ENCODE results near the gene STXBP4. TPM values are rescaled to one million over a fixed set of nuclear protein-coding genes. Genes with fewer than 3 reads are reported as not detected.

STXBP4 gene
- total RNA-seq, 1 experiment from 2014 or later: 12.0 TPM

GRCh38 chr17:55053855-55054254 is 85.3 kb downstream of the STXBP4 start:
- no peak overlapping the region for H3K27ac Mint-ChIP-seq
- H3K27me3 Mint-ChIP-seq (ENCODE audit: low read depth): no peaks in the 10 kb centered on the region
- ATAC-seq (no peak), DNase-seq (ENCODE audit: low spot score) (no peak)
- CTCF ChIA-PET: no interaction called here
- TF ChIP-seq SMAD4 (CRISPR knock-in tag; IDR thresholded peaks at IDR 0.05) (no peak), IRF1 (CRISPR knock-in tag; IDR thresholded peaks at IDR 0.05) (no peak), ZNF263 (CRISPR knock-in tag; IDR thresholded peaks at IDR 0.05; ENCODE audit: low read depth) (no peak), ATF1 (CRISPR knock-in tag; IDR thresholded peaks at IDR 0.05) (no peak), TP53 (CRISPR knock-in tag; IDR thresholded peaks at IDR 0.05) (no peak), USF1 (CRISPR knock-in tag; IDR thresholded peaks at IDR 0.05) (no peak)
- TF ChIP-seq, protein P1, sequence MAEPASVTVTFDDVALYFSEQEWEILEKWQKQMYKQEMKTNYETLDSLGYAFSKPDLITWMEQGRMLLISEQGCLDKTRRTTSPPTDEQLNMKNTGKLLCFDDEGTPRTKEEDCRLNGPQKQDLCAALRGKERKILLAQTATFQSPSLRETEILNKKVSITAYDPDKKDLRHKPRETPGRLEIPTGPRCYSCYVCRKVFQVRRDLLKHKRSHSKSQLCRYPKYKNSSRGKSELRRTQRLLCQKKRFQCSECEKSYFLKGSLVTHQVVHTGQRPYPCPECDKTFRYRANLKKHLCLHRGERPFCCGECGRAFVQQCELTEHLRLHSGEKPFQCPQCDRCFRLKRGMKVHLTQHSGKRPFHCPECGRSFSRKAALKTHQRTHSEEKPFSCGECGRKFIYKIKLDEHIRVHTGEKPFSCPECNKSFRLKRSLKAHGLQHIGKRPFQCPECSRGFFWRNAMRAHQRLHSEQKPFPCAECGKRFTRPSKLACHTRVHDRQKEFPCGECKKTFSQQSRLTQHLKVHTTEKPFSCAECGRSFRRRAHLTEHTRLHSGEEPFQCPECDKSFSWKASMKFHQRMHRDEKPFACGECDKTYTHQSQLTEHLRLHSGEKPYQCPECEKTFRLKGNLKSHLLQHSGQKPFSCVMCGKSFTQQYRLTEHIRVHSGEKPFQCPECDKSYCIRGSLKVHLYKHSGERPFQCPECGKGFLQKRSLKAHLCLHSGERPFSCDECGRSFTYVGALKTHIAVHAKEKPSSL (CRISPR knock-in tag; conservative IDR thresholded peaks at IDR 0.05): no peak
- TF ChIP-seq, protein P2, sequence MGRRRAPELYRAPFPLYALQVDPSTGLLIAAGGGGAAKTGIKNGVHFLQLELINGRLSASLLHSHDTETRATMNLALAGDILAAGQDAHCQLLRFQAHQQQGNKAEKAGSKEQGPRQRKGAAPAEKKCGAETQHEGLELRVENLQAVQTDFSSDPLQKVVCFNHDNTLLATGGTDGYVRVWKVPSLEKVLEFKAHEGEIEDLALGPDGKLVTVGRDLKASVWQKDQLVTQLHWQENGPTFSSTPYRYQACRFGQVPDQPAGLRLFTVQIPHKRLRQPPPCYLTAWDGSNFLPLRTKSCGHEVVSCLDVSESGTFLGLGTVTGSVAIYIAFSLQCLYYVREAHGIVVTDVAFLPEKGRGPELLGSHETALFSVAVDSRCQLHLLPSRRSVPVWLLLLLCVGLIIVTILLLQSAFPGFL (CRISPR knock-in tag; IDR thresholded peaks at IDR 0.05; ENCODE audit: borderline replicate concordance): no peak
- no peaks in the 10 kb centered on the region for H3K9me3 Mint-ChIP-seq
- H3K4me1 Mint-ChIP-seq: no peaks in the 10 kb centered on the region
- POLR2A ChIA-PET: no interaction called here
- H3K4me3 Mint-ChIP-seq: no peak overlapping the region
- H3K36me3 Mint-ChIP-seq: no peaks in the 10 kb centered on the region

GRCh38 chr17:55054429-55054828 is 85.9 kb downstream of the STXBP4 start:
- Mint-ChIP-seq H3K27ac (no peak overlapping the region), H3K4me1 (no peaks in the 10 kb centered on the region), H3K4me3 (no peak overlapping the region), H3K27me3 (ENCODE audit: low read depth) (no peaks in the 10 kb centered on the region), H3K9me3 (no peaks in the 10 kb centered on the region), H3K36me3 (no peaks in the 10 kb centered on the region)
- ChIA-PET POLR2A (interaction anchor here (0.6 kb wide), 1 partner anchor 315 kb away, joined by 3 read pairs; no protein-coding TSS in a partner anchor), CTCF (no interaction called here)
- no peak for TF ChIP-seq SOX15 (CRISPR knock-in tag; IDR thresholded peaks at IDR 0.05)
- TF ChIP-seq, protein P3, sequence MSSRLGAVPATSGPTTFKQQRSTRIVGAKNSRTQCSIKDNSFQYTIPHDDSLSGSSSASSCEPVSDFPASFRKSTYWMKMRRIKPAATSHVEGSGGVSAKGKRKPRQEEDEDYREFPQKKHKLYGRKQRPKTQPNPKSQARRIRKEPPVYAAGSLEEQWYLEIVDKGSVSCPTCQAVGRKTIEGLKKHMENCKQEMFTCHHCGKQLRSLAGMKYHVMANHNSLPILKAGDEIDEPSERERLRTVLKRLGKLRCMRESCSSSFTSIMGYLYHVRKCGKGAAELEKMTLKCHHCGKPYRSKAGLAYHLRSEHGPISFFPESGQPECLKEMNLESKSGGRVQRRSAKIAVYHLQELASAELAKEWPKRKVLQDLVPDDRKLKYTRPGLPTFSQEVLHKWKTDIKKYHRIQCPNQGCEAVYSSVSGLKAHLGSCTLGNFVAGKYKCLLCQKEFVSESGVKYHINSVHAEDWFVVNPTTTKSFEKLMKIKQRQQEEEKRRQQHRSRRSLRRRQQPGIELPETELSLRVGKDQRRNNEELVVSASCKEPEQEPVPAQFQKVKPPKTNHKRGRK (CRISPR knock-in tag; IDR thresholded peaks at IDR 0.05; ENCODE audit: borderline replicate concordance): no peak
- TF ChIP-seq ZNF121 (CRISPR knock-in tag; IDR thresholded peaks at IDR 0.05): no peak
- no peak for TF ChIP-seq NFYB (CRISPR knock-in tag; conservative IDR thresholded peaks at IDR 0.05; ENCODE audit: low read depth)
- no peak for TF ChIP-seq JUN (CRISPR knock-in tag; IDR thresholded peaks at IDR 0.05)
- TF ChIP-seq ZNF423 (CRISPR knock-in tag; IDR thresholded peaks at IDR 0.05): no peak
- TF ChIP-seq, protein P4, sequence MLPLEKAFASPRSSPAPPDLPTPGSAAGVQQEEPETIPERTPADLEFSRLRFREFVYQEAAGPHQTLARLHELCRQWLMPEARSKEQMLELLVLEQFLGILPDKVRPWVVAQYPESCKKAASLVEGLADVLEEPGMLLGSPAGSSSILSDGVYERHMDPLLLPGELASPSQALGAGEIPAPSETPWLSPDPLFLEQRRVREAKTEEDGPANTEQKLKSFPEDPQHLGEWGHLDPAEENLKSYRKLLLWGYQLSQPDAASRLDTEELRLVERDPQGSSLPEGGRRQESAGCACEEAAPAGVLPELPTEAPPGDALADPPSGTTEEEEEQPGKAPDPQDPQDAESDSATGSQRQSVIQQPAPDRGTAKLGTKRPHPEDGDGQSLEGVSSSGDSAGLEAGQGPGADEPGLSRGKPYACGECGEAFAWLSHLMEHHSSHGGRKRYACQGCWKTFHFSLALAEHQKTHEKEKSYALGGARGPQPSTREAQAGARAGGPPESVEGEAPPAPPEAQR (CRISPR knock-in tag; IDR thresholded peaks at IDR 0.05): no peak
- TF ChIP-seq TP53 (CRISPR knock-in tag; IDR thresholded peaks at IDR 0.05): no peak
- no peak for TF ChIP-seq TEAD1 (CRISPR knock-in tag; IDR thresholded peaks at IDR 0.05)
- ATAC-seq (no peak), DNase-seq (ENCODE audit: low spot score) (no peak)

Measured in WTC11 (cell line).